ENCODE results near the gene OPRL1. TPM values are rescaled to one million over a fixed set of nuclear protein-coding genes. Genes with fewer than 3 reads are reported as not detected.
"Not testable (repeated sequence)": the region's sequence is repeated elsewhere in the genome, so short reads cannot be mapped to it uniquely, and the experiment has no call there.

OPRL1 gene
- total RNA-seq, 2 experiments from 2014 or later, result 1.8 to 2.6 TPM

DNA sequence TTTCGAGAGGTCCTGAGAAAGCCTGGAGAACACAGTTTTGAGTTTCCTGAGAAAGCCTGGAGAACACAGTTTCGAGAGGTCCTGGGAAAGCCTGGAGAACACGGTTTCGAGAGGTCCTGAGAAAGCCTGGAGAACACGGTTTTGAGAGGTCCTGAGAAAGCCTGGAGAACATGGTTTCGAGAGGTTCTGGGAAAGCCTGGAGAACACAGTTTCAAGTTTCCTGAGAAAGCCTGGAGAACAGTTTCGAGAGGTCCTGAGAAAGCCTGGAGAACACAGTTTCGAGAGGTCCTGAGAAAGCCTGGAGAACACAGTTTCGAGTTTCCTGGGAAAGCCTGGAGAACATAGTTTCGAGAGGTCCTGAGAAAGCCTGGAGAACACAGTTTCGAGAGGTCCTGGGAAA, 43.6 kb downstream of the OPRL1 start:
- POLR2A ChIA-PET; H3K4me3 Mint-ChIP-seq; H3K9me3 Mint-ChIP-seq; H3K36me3 Mint-ChIP-seq; ATAC-seq (ENCODE audit: low read depth); H3K27ac Mint-ChIP-seq; DNase-seq; H3K4me1 Mint-ChIP-seq: not testable (repeated sequence)
- peaks cover 32% of the 10 kb centered on the region for H3K27me3 Mint-ChIP-seq

DNA sequence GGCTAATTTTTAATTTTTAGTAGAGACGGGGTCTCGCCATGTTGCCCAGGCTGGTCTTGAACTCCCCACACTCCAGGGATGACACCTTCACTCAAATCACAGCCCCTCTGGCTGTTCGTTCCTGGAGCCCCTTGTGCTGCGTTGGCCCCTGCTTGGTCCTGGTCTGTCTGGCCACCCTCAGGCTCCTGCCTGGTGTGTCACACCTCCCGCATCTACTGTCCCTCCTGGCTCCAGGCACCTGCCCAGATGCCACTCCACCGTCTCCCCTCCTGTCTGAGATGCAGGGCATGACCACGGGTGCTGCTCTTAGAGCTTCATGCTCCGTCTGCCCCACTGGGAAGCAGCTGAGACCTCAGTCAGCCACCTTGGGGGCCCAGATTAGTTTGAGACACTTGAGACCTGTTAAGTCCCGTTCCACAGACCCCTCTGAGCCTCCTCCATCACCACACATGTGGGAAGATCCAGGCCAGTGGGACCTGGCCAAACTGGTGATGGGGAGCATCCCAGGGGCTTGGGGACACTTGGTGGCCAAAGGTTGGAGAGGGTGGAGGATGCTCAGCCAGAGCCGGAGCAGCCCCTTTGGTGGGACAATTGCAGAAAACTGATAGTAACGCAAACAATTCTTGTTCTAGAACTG, 49.4 kb downstream of the OPRL1 start:
- Mint-ChIP-seq H3K27ac (no peak overlapping the region), H3K4me1 (no peaks in the 10 kb centered on the region), H3K27me3 (peaks cover 18% of the 10 kb centered on the region), H3K36me3 (no peaks in the 10 kb centered on the region), H3K4me3 (no peak overlapping the region), H3K9me3 (no peaks in the 10 kb centered on the region)
- POLR2A ChIA-PET, result no interaction called here
- ATAC-seq (ENCODE audit: low read depth) (no peak), DNase-seq (no peak)

DNA sequence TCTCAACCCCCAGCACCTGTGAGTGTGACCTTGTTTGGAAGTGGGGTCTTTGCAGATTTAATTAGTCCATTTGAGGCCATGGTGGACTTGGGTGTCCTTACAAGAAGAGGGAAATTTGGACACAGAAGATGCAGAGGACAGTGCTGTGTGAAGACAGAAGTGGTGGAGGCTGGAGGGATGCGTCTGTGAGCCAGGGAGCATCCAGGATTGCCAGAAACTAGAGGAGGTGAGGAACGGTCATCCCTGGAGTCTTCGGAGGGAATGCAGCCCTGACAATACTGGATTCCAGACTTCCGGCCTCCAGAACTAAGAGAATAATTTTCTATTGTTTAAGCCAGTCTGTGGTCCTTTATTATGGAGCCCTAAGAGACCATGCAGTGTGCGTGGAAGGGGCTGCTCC, 50.4 kb downstream of the OPRL1 start:
- H3K27ac Mint-ChIP-seq, result no peak overlapping the region
- H3K36me3 Mint-ChIP-seq, result no peaks in the 10 kb centered on the region
- H3K27me3 Mint-ChIP-seq, result peaks cover 10% of the 10 kb centered on the region
- POLR2A ChIA-PET, result no interaction called here
- ATAC-seq (ENCODE audit: low read depth) (no peak), DNase-seq (no peak)
- no peaks in the 10 kb centered on the region for H3K9me3 Mint-ChIP-seq
- no peak overlapping the region for H3K4me3 Mint-ChIP-seq
- H3K4me1 Mint-ChIP-seq, result no peaks in the 10 kb centered on the region

DNA sequence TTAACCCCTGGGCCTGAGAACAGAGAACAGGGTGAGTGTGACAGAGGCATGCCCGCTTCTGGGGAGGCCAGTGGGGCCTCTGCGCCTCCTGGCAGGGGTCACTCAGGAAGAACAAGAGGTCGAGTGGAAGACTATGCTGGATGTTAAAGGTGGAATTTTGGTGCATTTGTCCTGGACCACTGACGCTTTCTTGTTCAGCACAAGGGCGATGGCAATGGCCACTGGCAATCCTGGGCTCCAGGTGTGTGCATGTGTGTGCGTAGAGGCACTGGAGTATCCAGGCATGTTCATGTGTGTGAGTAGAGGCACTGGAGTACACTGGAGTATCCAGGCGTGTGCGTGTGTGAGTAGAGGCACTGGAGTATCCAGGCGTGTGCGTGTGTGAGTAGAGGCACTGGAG, 51.0 kb downstream of the OPRL1 start:
- POLR2A ChIA-PET, result no interaction called here
- peaks cover 9% of the 10 kb centered on the region for H3K27me3 Mint-ChIP-seq
- H3K27ac Mint-ChIP-seq, result no peak overlapping the region
- no peaks in the 10 kb centered on the region for H3K9me3 Mint-ChIP-seq
- no peak for DNase-seq
- no peak overlapping the region for H3K4me3 Mint-ChIP-seq
- no peaks in the 10 kb centered on the region for H3K4me1 Mint-ChIP-seq
- no peaks in the 10 kb centered on the region for H3K36me3 Mint-ChIP-seq
- ATAC-seq (ENCODE audit: low read depth), result no peak

DNA sequence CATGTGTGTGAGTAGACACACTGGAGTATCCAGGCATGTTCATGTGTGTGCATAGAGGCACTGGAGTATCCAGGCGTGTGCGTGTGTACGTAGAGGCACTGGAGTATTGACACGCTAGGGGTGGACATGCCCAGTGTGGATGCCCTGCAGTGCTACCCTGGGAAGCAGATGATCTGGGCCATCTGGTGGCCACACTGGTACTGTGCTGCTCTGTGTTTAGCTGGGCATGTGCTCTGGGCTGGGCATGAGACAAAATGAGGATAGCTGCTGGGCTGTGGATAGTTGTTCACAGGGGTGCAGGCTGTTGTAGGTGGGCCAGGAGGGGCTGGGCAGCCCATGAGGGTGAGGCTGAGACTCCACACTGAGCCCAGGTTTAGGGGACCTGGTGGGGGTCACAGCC, 51.5 kb downstream of the OPRL1 start:
- no peaks in the 10 kb centered on the region for H3K4me1 Mint-ChIP-seq
- H3K9me3 Mint-ChIP-seq, result no peaks in the 10 kb centered on the region
- H3K27ac Mint-ChIP-seq, result peak overlapping the region; percentile 60
- ATAC-seq (ENCODE audit: low read depth) (no peak), DNase-seq (no peak)
- H3K36me3 Mint-ChIP-seq, result no peaks in the 10 kb centered on the region
- H3K27me3 Mint-ChIP-seq, result peaks cover 9% of the 10 kb centered on the region
- POLR2A ChIA-PET, result no interaction called here
- H3K4me3 Mint-ChIP-seq, result no peak overlapping the region

DNA sequence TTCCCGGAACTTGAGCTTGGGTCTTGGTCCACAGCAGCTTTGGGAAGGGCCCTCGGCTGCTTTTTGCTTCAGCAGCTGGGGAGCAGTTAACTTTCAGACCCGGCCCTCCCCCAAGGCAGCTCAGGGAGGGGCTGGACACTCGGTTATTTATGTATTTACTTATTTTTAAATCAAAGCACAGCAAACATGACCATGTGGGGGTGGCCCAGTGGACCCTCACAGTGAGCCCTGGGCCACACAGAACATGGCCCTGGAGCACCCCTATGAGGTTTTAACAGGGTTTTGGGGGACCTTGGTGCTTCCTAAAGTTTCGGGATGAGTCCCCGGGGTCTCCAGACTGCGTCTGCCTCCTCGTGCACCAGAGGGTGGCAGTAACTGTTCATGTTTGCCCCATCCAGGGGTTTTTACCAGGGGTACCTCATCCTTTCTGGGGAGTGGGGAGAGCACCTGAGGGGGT, 54.1 kb downstream of the OPRL1 start:
- H3K9me3 Mint-ChIP-seq, result no peaks in the 10 kb centered on the region
- POLR2A ChIA-PET, result no interaction called here
- no peak overlapping the region for H3K27ac Mint-ChIP-seq
- no peaks in the 10 kb centered on the region for H3K36me3 Mint-ChIP-seq
- H3K4me1 Mint-ChIP-seq, result no peaks in the 10 kb centered on the region
- H3K27me3 Mint-ChIP-seq, result peaks cover 5% of the 10 kb centered on the region
- no peak overlapping the region for H3K4me3 Mint-ChIP-seq
- DNase-seq (peak; percentile 24), ATAC-seq (ENCODE audit: low read depth) (no peak)

DNA sequence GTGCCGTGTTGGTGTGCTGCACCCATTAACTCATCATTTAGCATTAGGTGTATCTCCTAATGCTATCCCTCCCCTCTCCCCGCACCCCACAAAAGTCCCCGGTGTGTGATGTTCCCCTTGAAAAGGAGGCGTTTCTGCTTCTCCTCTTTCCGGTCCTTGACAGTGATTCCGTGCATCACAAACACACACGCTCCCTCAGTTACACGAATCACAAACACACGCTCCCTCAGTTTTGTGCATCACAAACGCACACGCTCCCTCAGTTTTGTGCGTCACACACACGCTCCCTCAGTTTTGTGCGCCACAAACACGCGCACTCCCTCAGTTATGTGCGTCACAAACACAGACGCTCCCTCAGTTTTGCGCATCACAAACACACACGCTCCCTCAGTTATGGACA, 54.9 kb downstream of the OPRL1 start:
- H3K36me3 Mint-ChIP-seq; H3K27ac Mint-ChIP-seq; DNase-seq; H3K27me3 Mint-ChIP-seq; H3K4me3 Mint-ChIP-seq; H3K9me3 Mint-ChIP-seq; ATAC-seq (ENCODE audit: low read depth); POLR2A ChIA-PET; H3K4me1 Mint-ChIP-seq: not testable (repeated sequence)

DNA sequence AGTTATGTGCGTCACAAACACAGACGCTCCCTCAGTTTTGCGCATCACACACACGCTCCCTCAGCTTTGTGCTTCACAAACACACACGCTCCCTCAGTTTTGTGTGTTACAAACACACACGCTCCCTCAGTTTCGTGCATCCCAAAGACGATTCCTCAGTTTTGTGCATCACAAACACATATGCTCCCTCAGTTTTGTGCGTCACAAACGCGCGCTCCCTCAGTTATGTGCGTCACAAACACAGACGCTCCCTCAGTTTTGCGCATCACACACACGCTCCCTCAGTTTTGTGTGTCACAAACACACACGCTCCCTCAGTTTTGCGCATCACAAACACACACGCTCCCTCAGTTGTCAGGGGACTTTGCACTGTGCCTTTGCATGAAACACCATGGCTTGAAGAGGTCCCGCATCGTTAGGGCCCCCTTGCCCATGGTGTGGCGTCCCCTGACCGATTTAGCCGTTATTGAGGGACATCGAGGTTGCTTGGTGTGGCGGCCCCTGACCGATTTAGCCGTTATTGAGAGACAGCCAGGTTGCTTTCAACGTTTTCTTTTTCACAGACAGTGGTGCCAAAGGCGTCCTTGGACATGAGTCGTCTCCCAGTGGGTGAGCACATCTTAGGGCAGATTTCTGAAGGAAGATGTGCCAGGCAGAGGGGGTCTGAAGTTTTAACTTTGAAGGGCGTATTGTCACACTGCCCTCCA, 56.3 kb downstream of the OPRL1 start:
- H3K4me3 Mint-ChIP-seq, result no peak overlapping the region
- no peaks in the 10 kb centered on the region for H3K4me1 Mint-ChIP-seq
- H3K27me3 Mint-ChIP-seq, result no peaks in the 10 kb centered on the region
- H3K27ac Mint-ChIP-seq, result no peak overlapping the region
- ATAC-seq (ENCODE audit: low read depth), result no peak
- no peaks in the 10 kb centered on the region for H3K9me3 Mint-ChIP-seq
- H3K36me3 Mint-ChIP-seq, result no peaks in the 10 kb centered on the region
- POLR2A ChIA-PET, result no interaction called here
- no peak for DNase-seq

DNA sequence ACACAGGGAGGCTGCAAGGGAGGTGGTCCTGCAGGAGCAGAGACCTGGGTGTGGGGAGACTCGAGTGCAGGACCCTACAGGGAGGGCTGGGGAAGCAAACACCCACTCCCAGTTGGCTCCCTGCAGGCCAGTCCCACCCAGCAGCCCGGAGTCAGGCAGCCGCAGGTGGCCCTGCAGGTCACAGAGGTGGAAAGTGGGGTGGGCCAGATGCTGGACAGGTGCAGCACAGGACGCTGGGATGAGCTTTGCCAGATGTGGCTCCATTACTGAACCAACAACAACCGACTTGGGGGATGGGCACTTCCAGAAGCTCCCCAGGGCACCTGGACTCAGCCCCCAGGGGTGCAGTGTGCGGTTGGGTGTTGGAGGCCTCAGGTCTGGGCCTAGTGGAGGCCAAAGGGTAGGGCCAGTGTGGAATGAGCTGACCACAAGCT, 57.7 kb downstream of the OPRL1 start:
- no peaks in the 10 kb centered on the region for H3K9me3 Mint-ChIP-seq
- ATAC-seq (ENCODE audit: low read depth), result no peak
- H3K27ac Mint-ChIP-seq, result no peak overlapping the region

DNA sequence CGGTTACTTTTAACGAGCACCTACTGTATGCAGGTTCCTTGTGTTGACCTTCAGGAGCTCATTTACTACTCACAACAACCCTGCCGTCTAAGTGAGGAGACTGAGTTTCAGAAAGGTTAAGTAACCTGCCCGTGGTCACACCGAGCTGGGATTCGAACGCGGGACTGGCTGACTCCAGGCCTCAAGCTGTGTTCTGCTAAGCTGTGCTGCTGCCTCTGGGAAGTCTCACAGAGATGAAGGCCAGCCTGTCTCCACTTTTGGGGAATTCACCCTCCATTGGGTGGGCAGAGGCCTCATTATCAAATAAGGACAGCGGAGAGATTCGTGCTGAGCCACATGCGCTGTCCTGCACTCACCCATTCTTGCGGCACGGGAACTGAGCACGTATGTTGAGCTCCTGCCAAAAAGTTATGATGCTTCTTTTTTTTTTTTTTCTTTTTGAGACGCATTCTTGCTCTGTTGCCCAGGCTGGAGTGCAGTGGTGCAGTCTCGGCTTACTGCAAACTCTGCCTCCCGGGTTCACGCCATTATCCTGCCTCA, 58.5 kb downstream of the OPRL1 start:
- POLR2A ChIA-PET, result no interaction called here
- no peak for DNase-seq
- Mint-ChIP-seq H3K27ac (no peak overlapping the region), H3K9me3 (no peaks in the 10 kb centered on the region), H3K36me3 (no peaks in the 10 kb centered on the region), H3K27me3 (no peaks in the 10 kb centered on the region), H3K4me1 (no peaks in the 10 kb centered on the region), H3K4me3 (no peak overlapping the region)
- no peak for ATAC-seq (ENCODE audit: low read depth)

More for the DNA sequence above, 57.7 kb downstream of the OPRL1 start:
- POLR2A ChIA-PET, result no interaction called here
- DNase-seq, result no peak
- Mint-ChIP-seq H3K27me3 (no peaks in the 10 kb centered on the region), H3K4me1 (no peaks in the 10 kb centered on the region), H3K4me3 (no peak overlapping the region), H3K36me3 (no peaks in the 10 kb centered on the region)

DNA sequence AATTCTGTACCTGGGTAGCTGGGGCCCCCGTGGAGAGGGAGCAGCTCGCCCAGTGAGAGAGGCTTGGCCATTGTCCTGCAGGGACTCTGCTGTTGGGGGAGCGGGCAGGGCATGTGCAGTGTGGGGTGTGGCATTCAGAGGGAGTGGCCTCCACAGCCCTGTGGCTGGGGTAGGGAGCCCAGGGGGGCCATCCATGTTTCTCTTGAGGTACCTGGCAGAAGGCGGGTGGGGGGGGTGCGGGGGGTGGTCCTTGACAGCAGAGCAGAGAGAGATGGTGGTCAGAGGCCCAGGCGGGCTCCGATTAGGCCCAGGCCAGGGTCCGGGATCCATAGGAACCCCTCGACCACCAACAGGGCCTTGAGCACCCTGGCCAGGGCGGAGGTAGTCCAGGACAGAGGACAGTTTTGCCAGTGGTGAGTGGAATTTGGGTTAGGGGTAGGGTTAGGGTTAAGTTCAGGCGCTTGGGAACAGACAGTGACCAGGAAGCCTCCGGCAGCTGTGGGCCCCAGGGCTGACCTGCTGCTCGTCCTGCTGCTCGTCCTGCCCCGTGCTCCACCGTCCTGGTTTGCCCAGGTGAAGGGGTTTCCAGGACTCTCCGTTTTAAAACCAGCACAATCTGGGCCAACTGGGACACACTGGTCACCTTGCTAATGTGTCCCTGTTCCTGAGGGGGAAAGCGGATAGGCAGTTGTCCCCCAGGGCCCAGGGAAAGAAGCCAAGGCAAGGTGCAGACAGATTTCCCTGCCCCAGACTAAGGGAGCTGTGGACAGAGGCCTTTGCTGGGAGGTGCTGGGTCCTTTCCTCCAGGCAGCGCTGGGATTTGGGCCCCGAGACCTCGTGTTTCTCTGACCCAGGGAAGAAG, 59.5 kb downstream of the OPRL1 start:
- H3K27ac Mint-ChIP-seq, result no peak overlapping the region
- H3K27me3 Mint-ChIP-seq, result no peaks in the 10 kb centered on the region
- POLR2A ChIA-PET, result no interaction called here
- no peaks in the 10 kb centered on the region for H3K36me3 Mint-ChIP-seq
- ATAC-seq (ENCODE audit: low read depth), result no peak
- H3K9me3 Mint-ChIP-seq, result peaks cover 8% of the 10 kb centered on the region
- H3K4me3 Mint-ChIP-seq, result no peak overlapping the region
- H3K4me1 Mint-ChIP-seq, result no peaks in the 10 kb centered on the region
- DNase-seq, result peak; percentile 13

DNA sequence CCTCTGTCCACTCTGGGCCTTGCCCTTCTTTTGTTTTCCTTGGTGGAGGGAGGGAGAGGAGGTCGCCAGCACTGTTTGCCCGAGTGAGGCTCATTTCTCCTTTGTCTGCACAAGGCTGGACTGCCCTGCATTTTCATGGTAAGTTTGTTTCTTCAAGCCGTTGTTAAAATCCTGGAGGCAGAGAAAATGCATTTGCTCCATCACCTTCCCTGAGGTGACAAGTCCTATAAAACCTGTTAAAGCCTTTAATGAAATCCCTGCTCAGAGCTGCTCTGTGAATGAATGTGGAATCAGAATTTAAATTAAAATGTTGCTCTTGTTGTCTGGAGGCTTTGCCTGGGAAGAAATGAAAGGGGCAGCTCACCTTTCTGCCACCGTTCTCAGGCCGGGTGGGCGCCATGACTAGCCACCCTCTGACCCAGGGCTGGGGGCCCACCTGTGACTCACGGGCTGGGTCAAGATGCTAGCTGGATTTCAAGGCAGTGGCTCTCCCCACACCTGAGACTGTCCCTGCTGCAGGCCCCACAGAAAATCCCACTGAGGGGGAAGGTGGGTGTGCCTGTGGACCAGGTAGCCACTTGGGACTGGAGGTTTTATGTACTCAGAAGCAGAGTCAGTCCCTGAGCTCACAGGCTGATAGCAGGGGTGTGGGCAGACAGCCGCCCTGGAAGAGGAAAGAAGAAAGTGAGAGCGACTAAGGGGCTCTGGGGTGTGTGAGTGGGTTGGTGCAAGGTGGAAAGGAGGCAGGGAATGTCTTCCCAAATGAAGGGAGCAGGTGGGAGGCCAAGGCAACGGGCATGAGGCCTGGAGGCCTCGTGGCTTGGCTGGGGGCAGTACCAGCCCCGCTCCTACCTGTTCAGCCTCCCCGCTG, 60.4 kb downstream of the OPRL1 start:
- Mint-ChIP-seq H3K4me3 (no peak overlapping the region), H3K4me1 (no peaks in the 10 kb centered on the region), H3K27me3 (no peaks in the 10 kb centered on the region), H3K9me3 (peaks cover 14% of the 10 kb centered on the region), H3K27ac (no peak overlapping the region), H3K36me3 (no peaks in the 10 kb centered on the region)
- no peak for ATAC-seq (ENCODE audit: low read depth)
- POLR2A ChIA-PET, result no interaction called here
- peak; percentile 10 for DNase-seq

DNA sequence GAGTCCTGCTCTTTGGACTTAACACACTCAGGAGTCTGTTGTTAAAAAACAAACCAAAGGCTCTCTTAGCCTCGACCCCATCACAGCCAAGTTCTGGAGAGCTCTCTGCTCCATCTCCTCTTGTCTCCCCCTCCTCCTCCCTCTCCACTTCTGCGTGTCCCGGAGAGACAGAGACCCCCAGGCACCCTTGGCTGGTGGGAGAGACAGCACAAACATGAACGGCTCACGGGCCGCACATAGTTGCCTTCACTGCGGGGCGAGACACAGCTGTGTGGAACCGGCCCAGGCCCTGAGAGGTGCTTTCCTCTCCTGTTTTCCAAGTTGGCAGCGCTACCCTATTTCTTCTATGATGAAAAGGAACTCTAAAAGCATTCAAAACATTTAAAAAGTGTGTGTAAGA, 61.1 kb downstream of the OPRL1 start:
- Mint-ChIP-seq H3K27me3 (no peaks in the 10 kb centered on the region), H3K4me1 (no peaks in the 10 kb centered on the region), H3K9me3 (peaks cover 14% of the 10 kb centered on the region), H3K4me3 (no peak overlapping the region), H3K27ac (no peak overlapping the region), H3K36me3 (no peaks in the 10 kb centered on the region)
- POLR2A ChIA-PET, result no interaction called here
- no peak for DNase-seq
- ATAC-seq (ENCODE audit: low read depth), result no peak

Measured in activated naive CD8-positive, alpha-beta T cell treated with anti-CD3 and anti-CD28 coated beads, Interleukin-2, amount 10 ng/mL, durations not matched to agents 7 days and 5 days (primary cell).